Keratinocyte (primary cell): ENCODE measurements around the gene AUP1. TPM values are rescaled to one million over a fixed set of nuclear protein-coding genes. Genes with fewer than 3 reads are reported as not detected.

Source experiments
- DNase-seq: peaks from one replicate; pipeline ENCODE4 v3.0.0-alpha.2; 2011; ENCODE audit warnings: low read depth, missing footprints, low spot score
- FAIRE-seq: peaks from 2 replicates; lab custom pipeline; 2011; peaks lifted over from hg19 to GRCh38; lab: Jason Lieb, UNC
- H2AFZ ChIP-seq: 2 replicates; pipeline ENCODE4 v1.6.0; 2012; ENCODE audit warnings: low read length, control low read depth, inconsistent platforms; ENCODE audit not compliant: control insufficient read depth
- H3K27ac ChIP-seq: 2 replicates; pipeline ENCODE4 v1.5.1; 2011; ENCODE audit warnings: low read length; ENCODE audit not compliant: control insufficient read depth, insufficient read depth
- H3K27me3 ChIP-seq: 3 replicates; pipeline ENCODE4 v1.6.0; 2011; ENCODE audit warnings: low read length; ENCODE audit not compliant: control insufficient read depth, insufficient read depth; ENCODE audit errors: extremely low read depth
- H3K36me3 ChIP-seq, 2 experiments: 2 replicates in 1 of 2; 3 replicates in 1 of 2; pipeline ENCODE4 v1.5.1; 2011; ENCODE audit warnings: low read length in 2 of 2, mild to moderate bottlenecking in 1 of 2; ENCODE audit not compliant: control insufficient read depth in 2 of 2, insufficient read depth in 2 of 2; ENCODE audit errors: extremely low read depth in 1 of 2
- H3K4me1 ChIP-seq: 3 replicates; pipeline ENCODE4 v1.5.1; 2011; ENCODE audit warnings: low read length; ENCODE audit not compliant: control insufficient read depth, insufficient read depth; ENCODE audit errors: extremely low read depth
- H3K4me2 ChIP-seq: 3 replicates; pipeline ENCODE4 v1.6.0; 2011; ENCODE audit warnings: low read depth, low read length; ENCODE audit not compliant: control insufficient read depth, insufficient read depth; ENCODE audit errors: extremely low read depth
- H3K4me3 ChIP-seq, 3 experiments: fragments of 200-600 bp in 1 of 3; sonication (generic) in 1 of 3; 2 replicates in 2 of 3; 3 replicates in 1 of 3; pipeline ENCODE4 v1.5.1; 2011 to 2016; ENCODE audit warnings: low read length in 3 of 3, mild to moderate bottlenecking in 3 of 3, control low read depth in 2 of 3, inconsistent platforms in 1 of 3, low read depth in 1 of 3, mixed read lengths in 1 of 3, mixed run types in 1 of 3, moderate library complexity in 1 of 3; ENCODE audit not compliant: control insufficient read depth in 2 of 3, insufficient read depth in 2 of 3; ENCODE audit errors: extremely low read depth in 1 of 3
- H3K79me2 ChIP-seq: 2 replicates; pipeline ENCODE4 v1.6.0; 2012; ENCODE audit warnings: low read length; ENCODE audit not compliant: control insufficient read depth, insufficient read depth
- H3K9ac ChIP-seq: 3 replicates; pipeline ENCODE4 v1.6.0; 2011; ENCODE audit warnings: low read length; ENCODE audit not compliant: control insufficient read depth, insufficient read depth; ENCODE audit errors: extremely low read depth
- H3K9me1 ChIP-seq: 3 replicates; pipeline ENCODE4 v1.6.0; 2011; ENCODE audit warnings: low read length; ENCODE audit not compliant: control insufficient read depth, insufficient read depth; ENCODE audit errors: extremely low read depth
- H3K9me3 ChIP-seq: 2 replicates; pipeline ENCODE4 v1.5.1; 2012; ENCODE audit warnings: low read depth, low read length; ENCODE audit not compliant: control insufficient read depth
- H4K20me1 ChIP-seq: 3 replicates; pipeline ENCODE4 v1.6.0; 2011; ENCODE audit warnings: low read length; ENCODE audit not compliant: control insufficient read depth, insufficient read depth; ENCODE audit errors: extremely low read depth
- EZH2 ChIP-seq: IDR thresholded peaks from one replicate; pipeline ENCODE4 v1.6.1; 2012; ENCODE audit warnings: inconsistent platforms, mild to moderate bottlenecking, low read length, moderate library complexity
- dilution Hi-C: fragments of 300-500 bp; cut with MboI; formaldehyde crosslinking; loops from one replicate; pipeline ENCODE4 v1.7.0; 2020; ENCODE audit warnings: low sequenced_read_pairs; ENCODE audit not compliant: extremely low pct_ligation_motif_present
- polyA plus RNA-seq, 5 experiments: library from polyadenylated mRNA; depleted of rRNA in 3 of 5; stranded (reverse) in 3 of 5; stranded (forward) in 1 of 5; unstranded in 1 of 5; fragments of >200 nt; gene quantifications; 1 replicate in 1 of 5; 2 replicates in 3 of 5; 3 replicates in 1 of 5; pipeline versions ENCODE4 v1.2.1 to v1.2.3, GENCODE V29; 2011 to 2012; ENCODE audit warnings: missing spikeins in 2 of 5, low read depth in 1 of 5, low replicate concordance in 1 of 5
- TF ChIP-seq, protein P1 (sequence below), 3 experiments: IDR thresholded peaks in 1 of 3; conservative IDR thresholded peaks in 1 of 3; optimal IDR thresholded peaks in 1 of 3; 2 replicates in 2 of 3; 3 replicates in 1 of 3; pipeline versions ENCODE3 to v1.5.1; 2011; ENCODE audit warnings: low read length in 3 of 3, mild to moderate bottlenecking in 3 of 3, moderate library complexity in 2 of 3, control low read depth in 1 of 3, inconsistent platforms in 1 of 3; ENCODE audit not compliant: insufficient read depth in 2 of 3; ENCODE audit errors: extremely low read depth in 1 of 3

The AUP1 gene
- polyA plus RNA-seq, 1 donor (not counting 4 experiments of a cell fraction or from before 2014, with no cell fraction given): 94.9 TPM

DNA sequence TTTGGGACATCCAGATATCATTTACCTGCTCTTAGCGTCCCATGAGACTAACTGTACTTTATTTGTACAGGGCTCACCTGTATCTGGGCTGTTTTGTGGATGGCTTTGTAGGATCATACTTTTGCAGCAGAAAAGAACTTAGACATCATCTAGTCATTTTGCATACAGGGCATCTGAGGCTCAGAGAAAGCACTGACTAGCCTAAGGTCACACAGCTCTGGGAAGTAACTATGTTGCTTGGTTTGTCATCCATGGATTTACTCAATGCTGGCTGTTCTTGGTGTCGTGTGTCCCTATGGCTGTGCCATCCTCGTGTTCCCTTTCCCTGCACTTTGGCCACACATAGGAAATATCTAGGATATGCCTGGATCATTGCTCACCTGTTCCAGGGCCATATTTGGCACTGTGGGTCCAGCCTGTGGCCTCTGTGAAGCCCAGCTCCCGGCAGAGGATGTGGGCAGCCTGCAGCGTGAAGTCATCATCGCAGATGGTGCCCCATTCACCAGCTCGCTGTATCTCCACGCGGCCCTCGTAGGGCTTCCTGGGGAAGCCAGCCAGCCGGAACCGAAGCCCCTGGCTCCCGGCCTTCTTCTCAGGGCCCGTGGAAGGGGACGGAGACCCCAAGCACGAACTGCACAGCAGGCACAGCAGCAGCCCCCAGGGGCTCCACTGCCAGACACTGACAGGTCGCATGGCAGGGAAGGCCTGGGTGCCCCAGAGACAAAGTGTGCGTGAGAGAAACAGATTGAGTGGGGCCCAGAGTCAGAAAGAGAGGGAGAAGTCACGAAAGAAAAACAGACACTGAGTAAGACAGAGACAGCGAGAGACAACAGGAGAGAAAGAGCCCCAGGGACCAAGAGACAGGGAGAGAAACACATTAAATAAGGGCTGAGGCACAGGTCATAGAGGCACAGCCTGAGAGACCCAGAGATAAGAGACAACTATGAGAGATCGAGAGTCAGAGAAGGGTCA, 22.7 kb upstream of the AUP1 start:
- Histone ChIP-seq H4K20me1 (no peaks in the 10 kb centered on the region), H3K36me3 (no peaks in the 10 kb centered on the region), H3K79me2 (no peaks in the 10 kb centered on the region), H3K4me2 (no peak overlapping the region), H3K4me1 (peaks cover 12% of the 10 kb centered on the region), H3K27me3 (peaks cover 16% of the 10 kb centered on the region), H3K9me1 (no peaks in the 10 kb centered on the region), H3K27ac (no peak overlapping the region), H3K4me3 (no peak overlapping the region), H3K9me3 (no peaks in the 10 kb centered on the region), H2AFZ (no peak overlapping the region), H3K9ac (no peak overlapping the region)
- TF ChIP-seq, protein P1, sequence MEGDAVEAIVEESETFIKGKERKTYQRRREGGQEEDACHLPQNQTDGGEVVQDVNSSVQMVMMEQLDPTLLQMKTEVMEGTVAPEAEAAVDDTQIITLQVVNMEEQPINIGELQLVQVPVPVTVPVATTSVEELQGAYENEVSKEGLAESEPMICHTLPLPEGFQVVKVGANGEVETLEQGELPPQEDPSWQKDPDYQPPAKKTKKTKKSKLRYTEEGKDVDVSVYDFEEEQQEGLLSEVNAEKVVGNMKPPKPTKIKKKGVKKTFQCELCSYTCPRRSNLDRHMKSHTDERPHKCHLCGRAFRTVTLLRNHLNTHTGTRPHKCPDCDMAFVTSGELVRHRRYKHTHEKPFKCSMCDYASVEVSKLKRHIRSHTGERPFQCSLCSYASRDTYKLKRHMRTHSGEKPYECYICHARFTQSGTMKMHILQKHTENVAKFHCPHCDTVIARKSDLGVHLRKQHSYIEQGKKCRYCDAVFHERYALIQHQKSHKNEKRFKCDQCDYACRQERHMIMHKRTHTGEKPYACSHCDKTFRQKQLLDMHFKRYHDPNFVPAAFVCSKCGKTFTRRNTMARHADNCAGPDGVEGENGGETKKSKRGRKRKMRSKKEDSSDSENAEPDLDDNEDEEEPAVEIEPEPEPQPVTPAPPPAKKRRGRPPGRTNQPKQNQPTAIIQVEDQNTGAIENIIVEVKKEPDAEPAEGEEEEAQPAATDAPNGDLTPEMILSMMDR (optimal IDR thresholded peaks at IDR 0.05 in 1 of 3, IDR thresholded peaks at IDR 0.05 in 1 of 3, conservative IDR thresholded peaks at IDR 0.05 in 1 of 3; ENCODE audit: extremely low read depth in 1 of 3, insufficient read depth in 2 of 3, low read length in 3 of 3): no peak
- no peak for TF ChIP-seq EZH2
- dilution Hi-C loops: no loop called here
- no peak for DNase-seq
- no peak for FAIRE-seq

DNA sequence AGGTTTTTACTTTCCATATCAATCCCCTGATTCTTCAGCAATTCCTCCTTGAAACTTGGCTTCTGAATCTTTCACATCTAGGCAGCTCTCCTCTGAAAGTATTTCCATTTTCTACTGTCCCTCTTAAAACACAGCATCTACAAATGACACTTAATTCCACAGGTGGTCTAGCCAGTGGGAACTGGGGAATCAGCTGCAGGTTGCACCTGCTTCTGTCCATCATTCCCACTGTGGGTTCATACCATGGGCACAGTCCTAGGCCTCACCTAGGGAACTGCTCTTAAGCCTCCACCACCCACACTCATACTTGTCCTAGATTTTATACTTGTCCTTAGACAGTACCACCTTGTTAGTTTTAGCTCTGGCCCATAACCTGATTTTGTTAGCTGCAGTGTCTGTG, 22.0 kb upstream of the AUP1 start:
- Histone ChIP-seq H3K9ac (no peak overlapping the region), H3K79me2 (no peaks in the 10 kb centered on the region), H3K36me3 (no peaks in the 10 kb centered on the region), H3K27me3 (peaks cover 16% of the 10 kb centered on the region), H3K4me1 (peaks cover 12% of the 10 kb centered on the region), H3K4me3 (no peak overlapping the region), H3K27ac (no peak overlapping the region), H4K20me1 (no peaks in the 10 kb centered on the region), H3K9me1 (no peaks in the 10 kb centered on the region), H3K9me3 (no peaks in the 10 kb centered on the region), H3K4me2 (no peak overlapping the region), H2AFZ (no peak overlapping the region)
- FAIRE-seq (no peak), DNase-seq (no peak)
- no peak for TF ChIP-seq EZH2
- TF ChIP-seq, protein P1 (optimal IDR thresholded peaks at IDR 0.05 in 1 of 3, IDR thresholded peaks at IDR 0.05 in 1 of 3, conservative IDR thresholded peaks at IDR 0.05 in 1 of 3; ENCODE audit: extremely low read depth in 1 of 3, insufficient read depth in 2 of 3, low read length in 3 of 3): no peak
- dilution Hi-C loops: no loop called here
